Stimulated activated CD8-positive, alpha-beta memory T cell treated with anti-CD3 and anti-CD28 coated beads, Interleukin-12 subunit alpha, Interleukin-12 subunit beta, amount 100 ng/mL, for 1 hour (primary cell): ENCODE measurements around the gene ACER3.
"Not testable (repeated sequence)": the region's sequence is repeated elsewhere in the genome, so short reads cannot be mapped to it uniquely, and the experiment has no call there.

ENCODE experiments used
- DNase-seq: peaks from one replicate; pipeline ENCODE4 v3.0.0-alpha.2; 2020; ENCODE audit warnings: low read depth

The ACER3 gene

DNA sequence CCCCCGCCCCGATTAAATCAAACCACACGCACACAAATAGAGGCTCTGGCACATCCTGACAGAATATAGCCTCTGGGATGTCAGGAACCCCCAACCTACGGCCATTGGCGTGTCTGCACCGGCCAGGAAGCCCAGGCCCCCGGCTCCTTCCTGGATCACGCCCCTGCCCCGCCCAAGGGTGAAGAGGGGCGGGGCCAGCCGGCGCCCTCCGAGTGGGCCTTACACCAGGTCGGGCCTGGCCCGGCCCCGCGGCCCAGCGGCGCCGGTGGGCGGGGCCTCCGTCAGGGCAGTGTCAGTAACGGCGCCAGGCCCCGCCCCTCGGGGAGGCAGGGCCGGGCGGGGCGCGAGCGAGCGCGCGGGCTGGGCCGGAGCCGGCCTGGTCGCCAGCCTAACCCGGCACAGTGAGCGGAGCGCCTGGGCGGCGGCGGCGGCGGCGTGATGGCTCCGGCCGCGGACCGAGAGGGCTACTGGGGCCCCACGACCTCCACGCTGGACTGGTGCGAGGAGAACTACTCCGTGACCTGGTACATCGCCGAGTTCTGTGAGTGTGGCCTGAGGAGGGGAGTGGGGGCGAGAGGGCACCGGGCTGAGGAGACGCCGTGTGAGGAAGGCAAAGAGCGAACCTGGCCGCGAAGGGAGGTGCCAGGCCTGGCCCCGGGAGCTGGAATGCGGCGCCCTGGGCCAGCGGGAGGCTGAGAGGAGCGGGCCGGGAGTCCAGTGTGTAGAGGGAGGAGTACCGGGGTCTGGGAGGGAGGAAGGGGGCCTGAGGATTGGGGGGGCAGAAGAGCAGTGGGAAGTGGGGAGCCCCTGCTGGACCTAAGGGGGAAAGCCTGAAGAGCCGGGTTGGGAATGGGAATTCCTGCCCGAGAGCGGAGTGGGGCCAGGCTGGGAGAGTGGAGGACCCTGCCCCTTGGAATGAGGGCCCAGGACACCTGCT, at the start of gene ACER3:
Gene ACER3 (plus strand): TSS at position 380 of the 937 bp plus-strand sequence. CDS start 59 bp downstream, at position 439.
- peak; percentile 58 for DNase-seq

DNA sequence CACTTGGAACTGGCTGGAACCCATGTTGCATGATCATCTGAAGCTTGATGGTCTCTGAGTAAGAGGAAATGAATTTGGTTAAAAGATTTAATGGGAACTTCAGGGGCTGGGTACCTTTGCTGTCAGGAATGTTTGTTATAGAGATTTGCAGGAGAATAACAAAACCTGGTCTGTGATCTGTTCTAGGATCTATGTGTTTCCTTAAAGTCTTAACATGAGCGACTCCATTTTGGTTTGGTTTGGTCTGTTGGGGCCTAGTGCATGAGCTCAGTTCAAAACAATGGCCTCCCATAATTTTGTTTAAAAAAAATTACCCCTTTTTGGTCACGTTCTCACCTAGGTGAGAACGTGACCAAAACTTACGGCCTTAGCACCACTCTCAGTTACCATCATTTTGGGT, 49.5 kb upstream of the ACER3 start:
- DNase-seq: no peak

DNA sequence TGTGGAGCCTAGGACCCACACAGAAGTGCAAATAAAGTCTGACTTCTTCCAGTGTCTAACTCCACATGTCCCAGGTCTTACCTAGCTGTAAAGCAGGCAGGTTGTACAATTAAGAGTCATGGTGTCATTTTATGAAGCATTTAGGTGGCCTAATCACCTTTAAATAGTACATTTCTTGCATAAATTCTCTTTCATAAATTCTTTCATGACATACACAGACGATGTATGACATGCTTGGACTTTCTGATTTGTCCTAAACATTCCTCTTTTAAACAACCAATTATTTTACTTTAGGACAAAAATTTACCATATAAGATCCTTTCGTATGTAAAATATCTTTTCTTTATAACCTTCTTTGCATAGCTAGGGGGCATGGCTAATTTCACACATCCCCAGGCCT, 46.3 kb upstream of the ACER3 start:
- no peak for DNase-seq

DNA sequence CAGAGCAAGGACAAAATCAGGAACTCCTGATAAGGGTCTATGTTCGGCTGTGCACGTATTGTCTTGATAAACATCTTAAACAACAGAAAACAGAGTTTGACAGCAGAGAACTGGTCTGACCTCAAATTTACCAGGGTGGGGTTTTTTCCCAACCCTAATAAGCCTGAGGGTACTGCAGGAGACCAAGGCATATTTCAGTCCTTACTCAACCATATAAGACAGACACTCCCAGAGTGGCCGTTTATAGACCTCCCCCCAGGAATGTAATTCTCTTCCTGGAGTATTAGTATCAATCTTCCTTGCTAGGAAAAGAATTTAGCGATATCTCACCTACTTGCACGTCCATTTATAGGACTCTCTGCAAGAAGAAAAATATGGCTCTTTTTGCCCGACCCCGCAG, 45.0 kb upstream of the ACER3 start:
- not testable (repeated sequence) for DNase-seq

DNA sequence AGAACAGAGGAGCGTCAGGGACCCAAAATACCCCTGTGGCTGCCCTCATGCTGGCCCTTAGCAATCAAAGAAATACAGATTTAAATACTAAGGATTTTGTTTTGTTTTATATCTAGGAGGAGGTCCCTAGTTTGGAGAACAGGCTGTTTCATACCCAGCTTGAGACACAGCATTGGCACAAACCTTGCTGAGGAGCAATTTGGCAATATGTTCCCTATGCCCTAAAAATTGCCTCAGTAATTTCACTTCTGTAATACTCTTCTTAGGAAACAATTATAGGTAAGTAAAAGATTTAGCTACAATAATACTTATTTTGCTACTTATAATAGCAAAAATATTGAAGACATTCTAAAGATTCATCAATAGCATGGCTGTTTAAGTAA, 40.5 kb upstream of the ACER3 start:
- no peak for DNase-seq

DNA sequence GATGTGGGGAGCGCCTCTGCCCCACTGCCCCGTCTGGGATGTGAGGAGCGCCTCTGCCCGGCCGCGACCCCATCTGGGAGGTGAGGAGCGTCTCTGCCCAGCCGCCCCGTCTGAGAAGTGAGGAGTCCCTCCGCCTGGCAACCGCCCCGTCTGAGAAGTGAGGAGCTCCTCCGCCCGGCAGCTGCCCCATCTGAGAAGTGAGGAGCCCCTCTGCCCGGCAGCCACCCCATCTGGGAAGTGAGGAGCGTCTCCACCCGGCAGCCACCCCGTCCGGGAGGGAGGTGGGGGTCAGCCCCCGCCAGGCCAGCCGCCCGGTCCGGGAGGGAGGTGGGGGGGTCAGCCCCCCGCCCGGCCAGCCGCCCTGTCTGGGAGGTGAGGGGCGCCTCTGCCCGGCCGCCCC, 39.3 kb upstream of the ACER3 start:
- DNase-seq: not testable (repeated sequence)

DNA sequence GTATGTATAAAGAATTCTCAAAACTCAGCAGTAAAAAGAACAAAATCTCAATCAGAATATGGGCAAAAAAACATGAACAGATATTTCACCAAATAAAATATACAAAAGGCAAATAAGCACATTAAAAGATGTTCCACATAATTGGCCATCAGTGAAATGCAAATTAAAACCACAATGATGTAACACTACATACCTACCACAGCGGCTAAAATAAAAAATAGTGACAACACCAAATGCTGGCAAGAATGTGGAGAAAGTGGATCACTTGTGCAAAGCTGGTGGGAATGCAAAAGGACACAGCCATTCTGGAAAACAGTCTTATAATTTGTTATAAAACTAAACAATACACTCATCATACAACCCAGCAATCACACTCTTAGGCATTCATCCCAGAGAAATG, 38.3 kb upstream of the ACER3 start:
- DNase-seq: no peak

DNA sequence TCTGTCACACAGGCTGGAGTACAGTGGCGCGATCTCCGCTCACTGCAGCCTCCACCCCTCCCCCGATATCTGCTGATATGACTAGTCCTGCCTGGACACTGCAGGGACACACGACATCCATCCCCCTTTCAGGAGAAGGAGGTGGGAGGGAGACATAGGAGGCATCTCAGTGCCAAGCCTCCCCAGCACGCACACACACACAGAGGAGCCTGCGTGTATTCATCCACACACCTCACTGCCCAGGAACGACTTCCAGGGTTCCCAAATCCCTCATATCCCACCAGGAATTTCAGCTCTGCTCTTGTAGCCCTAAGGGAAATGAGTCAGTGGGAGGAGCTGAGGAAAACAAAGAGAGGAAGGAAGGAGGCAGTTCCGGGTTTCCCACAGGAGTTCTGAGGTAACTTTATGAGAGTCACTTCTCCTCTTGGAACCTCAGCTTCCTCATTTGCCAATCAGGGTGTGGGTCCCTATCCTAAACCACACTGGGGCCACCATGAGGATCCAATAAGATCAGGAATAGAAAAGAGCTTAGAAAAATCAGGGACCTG, 37.2 kb upstream of the ACER3 start:
- DNase-seq: no peak

DNA sequence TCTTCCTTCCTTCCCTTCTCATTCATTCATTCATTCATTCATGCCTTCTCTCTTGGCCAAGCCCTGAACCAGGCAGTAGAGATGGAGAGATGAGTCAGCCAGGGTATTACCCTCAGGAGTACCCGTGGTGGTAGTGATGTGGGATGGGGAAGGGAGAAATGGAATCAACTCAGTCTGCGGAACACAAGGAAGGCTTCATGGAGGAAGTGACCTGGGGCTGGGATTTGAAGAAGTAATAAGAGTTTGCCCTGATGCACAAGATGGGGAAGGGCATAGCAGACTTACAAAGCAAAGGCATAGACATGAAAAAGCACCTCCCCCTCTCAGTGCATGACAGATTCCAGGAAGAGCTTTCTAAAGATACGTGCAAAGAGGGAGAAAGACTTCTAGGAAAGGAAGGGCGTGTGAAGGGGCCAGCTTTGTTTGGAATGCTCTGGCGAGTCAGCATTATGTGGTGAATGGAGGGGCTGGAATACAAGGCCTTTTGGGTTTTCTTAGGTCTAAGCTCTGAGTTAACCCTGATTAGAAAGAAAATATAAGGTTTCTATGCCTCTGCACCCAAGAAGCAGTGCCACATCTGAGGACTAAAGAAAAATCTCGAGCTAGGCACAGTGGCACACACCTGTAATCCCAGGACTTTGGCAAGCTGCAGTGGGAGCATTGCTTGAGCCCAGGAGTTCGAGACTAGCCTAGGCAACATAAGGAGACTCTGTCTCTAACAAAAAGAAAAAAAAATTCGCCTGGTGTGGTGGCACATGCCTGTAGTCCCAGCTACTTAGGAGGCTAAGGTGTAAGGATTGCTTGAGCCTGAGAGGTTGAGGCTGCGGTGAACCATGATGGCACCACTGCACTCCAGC, 36.4 kb upstream of the ACER3 start:
- no peak for DNase-seq

DNA sequence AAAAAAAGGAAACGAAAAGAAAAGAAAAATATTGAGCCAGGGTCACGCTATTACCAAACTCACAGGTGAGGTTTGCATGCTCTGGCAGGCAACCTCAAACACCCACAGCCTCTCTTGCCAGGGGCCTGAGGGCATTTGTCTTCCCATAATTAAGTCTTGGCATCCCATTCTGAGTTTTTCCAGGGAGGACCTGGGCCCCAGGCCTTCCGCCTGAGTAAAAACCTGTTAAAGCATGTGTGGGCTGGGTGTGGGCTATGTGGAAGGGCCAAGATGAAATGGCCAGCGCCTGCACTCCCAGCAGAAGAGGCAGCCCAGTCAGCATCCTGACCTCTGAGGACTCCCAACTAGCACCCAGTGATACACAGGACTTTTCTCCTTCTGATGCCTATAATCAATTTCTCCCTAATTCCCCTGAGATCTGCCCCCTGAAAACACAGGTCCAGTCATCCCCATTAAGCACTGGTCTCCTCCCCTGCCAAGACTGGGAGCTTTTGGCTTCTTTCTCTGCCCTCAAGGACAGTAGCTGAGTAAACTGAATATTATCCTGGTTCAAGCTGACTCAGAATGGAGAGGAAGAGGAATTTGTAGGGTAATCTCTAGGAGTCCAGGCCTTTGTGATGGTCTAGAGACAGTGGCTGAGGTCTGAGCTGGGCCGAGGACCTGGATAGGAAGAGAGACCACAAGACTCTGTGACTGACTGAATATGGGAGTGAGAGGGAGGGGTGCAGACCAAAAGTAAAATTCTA, 35.6 kb upstream of the ACER3 start:
- DNase-seq: no peak

DNA sequence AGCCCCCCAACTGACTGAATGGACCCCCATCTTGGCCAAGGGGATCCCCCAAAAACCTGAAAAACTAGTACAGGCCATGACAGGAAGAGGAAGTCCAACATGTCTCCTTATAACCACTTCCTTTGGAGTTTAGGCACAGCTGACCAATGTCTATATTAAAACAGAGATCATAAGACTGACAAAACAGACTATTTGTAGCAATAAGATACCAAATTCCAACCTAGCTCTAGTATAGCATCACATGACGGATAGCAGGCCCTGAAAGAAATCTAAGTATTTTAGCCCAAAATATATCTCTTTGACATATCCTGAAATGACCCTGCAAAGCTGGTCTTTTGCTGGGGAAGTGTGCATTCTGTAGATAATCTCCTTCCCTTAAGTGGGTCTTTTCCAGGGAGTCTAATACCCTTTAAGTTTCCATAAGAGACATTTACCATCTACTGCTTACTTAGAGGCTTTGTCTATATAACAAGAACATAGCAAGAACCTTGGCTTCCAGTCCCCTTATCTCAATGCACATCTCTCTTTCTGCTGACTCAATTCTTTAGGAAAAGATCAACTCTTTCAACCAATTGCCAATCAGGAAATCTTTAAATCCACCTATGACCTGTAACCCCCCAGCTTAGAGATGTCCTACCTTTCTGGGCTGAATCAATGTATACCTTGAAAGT, 34.9 kb upstream of the ACER3 start:
- DNase-seq: no peak

DNA sequence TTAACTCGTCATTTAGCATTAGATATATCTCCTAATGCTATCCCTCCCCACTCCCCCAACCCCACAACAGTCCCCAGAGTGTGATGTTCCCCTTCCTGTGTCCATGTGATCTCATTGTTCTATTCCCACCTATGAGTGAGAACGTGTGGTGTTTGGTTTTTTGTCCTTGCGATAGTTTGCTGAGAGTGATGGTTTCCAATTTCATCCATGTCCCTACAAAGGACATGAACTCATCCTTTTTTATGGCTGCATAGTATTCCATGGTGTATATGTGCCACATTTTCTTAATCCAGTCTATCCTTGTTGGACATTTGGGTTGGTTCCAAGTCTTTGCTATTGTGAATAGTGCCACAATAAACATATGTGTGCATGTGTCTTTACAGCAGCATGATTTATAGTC, 34.2 kb upstream of the ACER3 start:
- not testable (repeated sequence) for DNase-seq

DNA sequence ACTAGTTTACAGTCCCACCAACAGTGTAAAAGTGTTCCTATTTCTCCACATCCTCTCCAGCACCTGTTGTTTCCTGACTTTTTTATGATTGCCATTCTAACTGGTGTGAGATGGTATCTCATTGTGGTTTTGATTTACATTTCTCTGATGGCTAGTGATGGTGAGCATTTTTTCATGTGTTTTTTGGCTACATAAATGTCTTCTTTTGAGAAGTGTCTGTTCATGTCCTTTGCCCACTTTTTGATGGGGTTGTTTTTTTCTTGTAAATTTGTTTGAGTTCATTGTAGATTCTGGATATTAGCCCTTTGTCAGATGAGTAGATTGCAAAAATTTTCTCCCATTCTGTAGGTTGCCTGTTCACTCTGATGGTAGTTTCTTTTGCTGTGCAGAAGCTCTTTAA, 33.7 kb upstream of the ACER3 start:
- not testable (repeated sequence) for DNase-seq

DNA sequence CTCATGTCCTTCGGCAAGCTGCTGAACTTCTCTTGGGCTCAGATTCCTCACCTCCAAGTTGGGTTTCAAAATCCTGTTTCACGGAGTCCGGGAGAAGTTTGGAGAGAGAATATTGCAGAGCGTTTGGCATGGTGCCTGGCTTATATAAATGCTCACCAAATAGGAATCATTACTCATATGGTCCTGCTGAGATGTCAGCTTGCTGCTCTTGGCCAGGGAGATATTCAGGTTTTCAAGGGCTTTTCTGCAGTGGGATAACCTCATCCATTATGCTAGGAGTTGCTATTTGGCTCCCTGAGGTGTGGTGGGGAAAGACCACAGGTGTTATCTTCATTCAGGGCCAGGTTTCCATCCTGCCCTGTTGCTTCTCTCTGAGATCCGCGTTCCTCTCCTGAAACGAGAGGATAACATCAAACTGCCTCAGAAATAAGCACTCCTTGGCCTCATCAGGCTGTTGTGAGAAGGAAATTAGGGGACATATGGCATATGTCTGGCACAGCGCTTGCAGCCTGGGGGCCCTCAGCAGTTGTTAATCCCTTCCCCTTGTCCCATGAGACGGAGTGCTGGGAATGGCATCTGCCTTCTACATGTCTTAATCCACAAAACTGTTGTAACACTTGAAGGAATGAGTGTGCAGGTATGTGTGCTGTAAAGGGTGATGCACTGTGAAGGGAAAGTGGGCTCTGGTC, 29.9 kb upstream of the ACER3 start:
- DNase-seq: no peak

DNA sequence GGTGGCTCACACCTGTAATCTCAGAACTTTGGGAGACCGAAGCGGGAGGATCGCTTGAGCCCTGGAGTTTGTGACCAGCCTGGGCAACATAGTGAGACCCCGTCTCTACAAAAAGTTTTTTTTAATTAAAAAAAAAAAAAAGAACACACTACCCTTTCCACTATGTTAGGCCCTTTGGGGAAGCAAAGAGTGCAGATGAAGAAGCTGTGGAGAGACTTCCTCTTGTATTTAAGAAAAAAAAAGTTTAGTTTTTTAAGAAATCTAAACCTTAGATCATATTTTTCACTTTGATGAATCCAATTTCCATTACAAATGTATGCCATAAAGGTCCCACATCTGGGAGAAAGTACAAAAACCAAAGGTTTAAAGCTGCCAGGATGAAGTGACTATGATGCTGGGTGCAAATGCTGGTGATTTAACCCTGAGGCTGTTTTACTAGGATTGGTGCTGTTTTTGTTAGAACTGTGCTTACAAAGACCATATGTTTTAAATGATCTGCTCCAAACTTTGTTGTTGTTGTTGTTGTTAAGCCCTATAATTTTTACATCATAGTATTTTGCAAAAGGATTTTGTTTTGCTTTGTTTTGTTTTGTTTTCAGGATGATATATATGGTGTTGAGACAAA, 28.9 kb upstream of the ACER3 start:
- no peak for DNase-seq

DNA sequence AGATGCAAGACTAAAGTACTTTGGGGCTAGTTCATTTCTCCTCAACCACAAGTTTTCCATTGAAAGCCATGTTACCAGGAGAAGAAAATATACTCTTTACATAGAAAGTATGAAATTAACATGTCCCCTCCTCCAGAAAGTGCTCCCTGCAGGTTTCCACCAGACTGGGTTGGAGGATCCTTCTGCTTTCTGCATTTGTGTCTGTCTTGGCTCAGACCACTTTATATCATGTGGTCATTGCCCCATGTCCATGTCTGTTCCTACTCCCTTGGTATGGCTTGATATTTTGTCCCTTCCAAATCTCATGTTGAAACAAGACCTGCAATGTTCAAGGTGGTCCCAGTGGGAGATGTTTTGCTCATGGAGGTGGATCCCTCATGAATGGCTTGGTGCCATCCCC, 28.4 kb upstream of the ACER3 start:
- no peak for DNase-seq

DNA sequence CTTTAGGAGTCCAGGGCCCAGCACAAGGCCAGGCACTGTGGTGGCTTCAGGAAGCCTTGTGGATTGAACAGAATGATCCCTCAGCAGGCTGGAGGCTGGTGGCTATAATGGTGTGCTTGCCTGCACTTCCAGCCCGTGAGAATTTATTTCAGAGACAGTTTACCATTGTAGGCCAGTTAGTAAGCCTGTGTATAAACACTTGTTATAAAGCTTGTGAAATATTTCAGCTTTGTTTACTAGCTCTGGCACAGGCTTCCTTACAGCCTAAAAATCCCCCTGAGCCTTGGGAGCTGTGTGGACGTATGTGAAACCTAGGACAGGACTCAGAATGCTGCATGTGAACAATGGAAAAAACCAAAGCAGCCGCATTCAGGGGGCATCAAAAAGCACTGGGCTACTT, 26.6 kb upstream of the ACER3 start:
- DNase-seq: no peak

DNA sequence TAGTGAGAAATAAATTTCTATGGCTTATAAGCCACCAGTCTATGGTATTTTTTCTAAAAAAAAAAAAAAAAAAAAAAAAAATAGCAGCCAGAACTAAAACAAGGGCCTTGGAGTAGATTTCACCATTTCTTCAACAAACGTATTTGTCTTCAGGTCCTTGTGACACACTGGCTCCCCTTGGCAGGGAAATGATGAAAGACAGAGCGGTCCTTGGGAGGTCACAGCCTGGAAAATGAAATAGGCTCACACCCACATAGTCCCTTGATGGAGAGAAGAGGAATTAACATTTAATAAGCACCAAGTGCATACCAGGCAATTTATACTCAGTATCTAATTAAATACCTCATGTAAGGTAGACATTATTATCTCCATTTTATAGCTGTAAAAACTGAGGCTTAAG, 25.7 kb upstream of the ACER3 start:
- no peak for DNase-seq

DNA sequence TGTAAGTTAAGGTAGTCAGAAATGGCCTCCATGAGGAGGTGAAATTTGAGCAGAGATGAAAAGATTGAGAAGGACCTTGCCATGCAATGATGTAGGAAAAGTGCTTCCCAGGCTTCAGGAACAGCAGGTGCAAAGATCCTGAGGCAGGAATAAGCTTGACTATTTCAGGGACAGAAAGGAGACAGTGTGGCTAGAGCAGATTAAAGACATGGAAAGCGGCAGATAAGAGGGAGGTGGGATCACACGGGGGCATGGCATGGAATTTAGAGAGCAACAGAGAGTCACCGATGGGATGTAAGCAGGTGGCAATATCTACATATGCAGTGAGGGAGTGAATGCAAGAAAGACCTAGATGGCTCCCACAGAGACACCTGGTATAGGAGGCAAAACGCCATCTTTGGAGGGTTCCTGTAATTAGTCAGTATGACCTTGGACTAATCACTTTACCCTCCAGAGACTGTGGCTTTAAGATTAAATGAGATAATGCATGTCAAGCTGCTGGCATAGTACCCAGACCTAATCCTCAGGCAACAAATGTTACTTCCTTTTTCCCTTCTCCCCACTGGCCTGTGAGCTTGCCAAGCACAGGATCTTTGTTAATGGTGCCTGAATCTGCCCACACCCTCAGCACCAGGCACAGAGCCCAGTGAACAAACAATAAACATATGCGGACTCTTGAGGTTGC, 24.6 kb upstream of the ACER3 start:
- DNase-seq: no peak
